Natural killer cell (primary cell): Measurements from ENCODE around the gene TAF3. TPM values are rescaled to one million over a fixed set of nuclear protein-coding genes. Genes with fewer than 3 reads are reported as not detected.

Experiments
- ATAC-seq, 3 donors: fragments of 150-1000 bp in 2 of 3; fragments of 200-7000 bp in 1 of 3; cut with Tn5 transposase; 1 replicate in 1 of 3; 2 replicates in 2 of 3; pipeline ENCODE4 v1.10.0; 2021; ENCODE audit warnings: mild to moderate bottlenecking in 2 of 3, moderate library complexity in 2 of 3
- DNase-seq, 2 donors: peaks; one replicate each; pipeline versions ENCODE4 v3.0.0 to v3.0.0-alpha.2; 2013 to 2021; ENCODE audit warnings: mixed read lengths in 1 of 2
- H3K27ac ChIP-seq: one replicate; pipeline ENCODE4 v1.5.1; 2013; ENCODE audit warnings: mild to moderate bottlenecking, low read length
- H3K27me3 ChIP-seq: one replicate; pipeline ENCODE4 v1.6.1; 2013; ENCODE audit warnings: low read length; ENCODE audit not compliant: control insufficient read depth, insufficient read depth
- H3K36me3 ChIP-seq: one replicate; pipeline ENCODE4 v1.6.1; 2013; ENCODE audit warnings: low read length; ENCODE audit not compliant: control insufficient read depth, insufficient read depth
- H3K4me1 ChIP-seq: one replicate; pipeline ENCODE4 v1.6.1; 2013; ENCODE audit warnings: low read length; ENCODE audit not compliant: control insufficient read depth, insufficient read depth
- H3K4me3 ChIP-seq: one replicate; pipeline ENCODE4 v1.5.1; 2013; ENCODE audit warnings: low read length
- H3K9me3 ChIP-seq: one replicate; pipeline ENCODE4 v1.6.1; 2013; ENCODE audit warnings: low read length; ENCODE audit not compliant: control insufficient read depth, insufficient read depth
- H3K27ac Mint-ChIP-seq, 2 donors: one replicate each; pipeline ENCODE4 v1.8.0; 2022; ENCODE audit warnings: mild to moderate bottlenecking in 2 of 2, mixed read lengths in 2 of 2, moderate library complexity in 1 of 2
- H3K27me3 Mint-ChIP-seq, 2 donors: one replicate each; pipeline ENCODE4 v1.8.0; 2022; ENCODE audit warnings: low read depth in 2 of 2, mixed read lengths in 2 of 2
- H3K36me3 Mint-ChIP-seq: one replicate; pipeline ENCODE4 v1.8.0; 2022; ENCODE audit warnings: mixed read lengths
- H3K4me1 Mint-ChIP-seq, 2 donors: one replicate each; pipeline ENCODE4 v1.8.0; 2022; ENCODE audit warnings: mixed read lengths in 2 of 2
- H3K4me3 Mint-ChIP-seq: one replicate; pipeline ENCODE4 v1.8.0; 2022; ENCODE audit warnings: mild to moderate bottlenecking, moderate library complexity, mixed read lengths
- H3K9me3 Mint-ChIP-seq, 2 donors: one replicate each; pipeline ENCODE4 v1.8.0; 2022; ENCODE audit warnings: mixed read lengths in 2 of 2
- WGBS: methylation state at CpG from one replicate; pipeline ENCODE4 v1.1.7; 2013; ENCODE audit warnings: missing lambda C conversion rate; ENCODE audit not compliant: insufficient coverage; 5-methylcytosine and 5-hydroxymethylcytosine counted together
- intact Hi-C: fragments of 100-400 bp; cut with micrococcal nuclease; formaldehyde crosslinking; loops from one replicate; pipeline ENCODE4 v1.14.2; 2022
- total RNA-seq, 4 donors: library from RNA; stranded (reverse); fragments of 120-200 nt in 1 of 4; gene quantifications; one replicate each; pipeline versions ENCODE4 v1.2.3 to v1.2.4, GENCODE V29; 2013 to 2022
- TF ChIP-seq, protein P1 (sequence below): fragments of 200-600 bp; IDR thresholded peaks from one replicate; pipeline ENCODE4 v1.8.0; 2022; ENCODE audit warnings: antibody characterized with exemption

The TAF3 gene
- total RNA-seq, 3 donors from 2014 or later (not counting 1 experiment from before 2014, with no cell fraction given), result 14.5 to 17.0 (median 15.6) TPM

DNA sequence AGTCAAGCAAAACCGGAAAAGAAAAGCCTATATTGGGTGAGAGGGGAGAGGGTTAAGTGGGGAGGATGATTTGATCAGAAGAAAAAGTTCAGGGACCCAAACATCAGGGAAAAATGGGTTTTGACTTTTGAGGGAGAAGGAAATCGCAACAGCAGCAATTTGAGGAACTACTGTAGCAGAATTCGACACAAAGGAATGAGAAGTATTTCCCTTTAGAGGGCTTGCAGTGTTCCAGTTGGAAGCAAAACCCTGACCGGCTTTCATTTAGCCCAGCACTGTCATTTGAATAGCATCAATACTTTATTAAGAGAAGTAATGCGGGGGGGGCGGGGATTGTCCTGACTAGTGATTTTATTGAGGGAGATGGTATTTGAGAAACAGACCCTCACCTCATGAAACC lies 199.0 kb downstream of the TAF3 start:
- DNase-seq (no peak), ATAC-seq (no peak)
- Mint-ChIP-seq H3K27ac (no peak overlapping the region), H3K4me1 (no peaks in the 10 kb centered on the region), H3K27me3 (peaks cover 0 to 3% of the 10 kb centered on the region in 2 donors), H3K36me3 (peaks cover 9% of the 10 kb centered on the region), H3K4me3 (no peak overlapping the region), H3K9me3 (no peaks in the 10 kb centered on the region)
- 79% methylated on average over 4 of the region's 6 CpGs for WGBS
- no peaks in the 10 kb centered on the region for H3K27me3 ChIP-seq
- H3K27ac ChIP-seq, result no peak overlapping the region
- peaks cover 18% of the 10 kb centered on the region for H3K36me3 ChIP-seq
- no peaks in the 10 kb centered on the region for H3K9me3 ChIP-seq
- no peaks in the 10 kb centered on the region for H3K4me1 ChIP-seq
- TF ChIP-seq, protein P1, sequence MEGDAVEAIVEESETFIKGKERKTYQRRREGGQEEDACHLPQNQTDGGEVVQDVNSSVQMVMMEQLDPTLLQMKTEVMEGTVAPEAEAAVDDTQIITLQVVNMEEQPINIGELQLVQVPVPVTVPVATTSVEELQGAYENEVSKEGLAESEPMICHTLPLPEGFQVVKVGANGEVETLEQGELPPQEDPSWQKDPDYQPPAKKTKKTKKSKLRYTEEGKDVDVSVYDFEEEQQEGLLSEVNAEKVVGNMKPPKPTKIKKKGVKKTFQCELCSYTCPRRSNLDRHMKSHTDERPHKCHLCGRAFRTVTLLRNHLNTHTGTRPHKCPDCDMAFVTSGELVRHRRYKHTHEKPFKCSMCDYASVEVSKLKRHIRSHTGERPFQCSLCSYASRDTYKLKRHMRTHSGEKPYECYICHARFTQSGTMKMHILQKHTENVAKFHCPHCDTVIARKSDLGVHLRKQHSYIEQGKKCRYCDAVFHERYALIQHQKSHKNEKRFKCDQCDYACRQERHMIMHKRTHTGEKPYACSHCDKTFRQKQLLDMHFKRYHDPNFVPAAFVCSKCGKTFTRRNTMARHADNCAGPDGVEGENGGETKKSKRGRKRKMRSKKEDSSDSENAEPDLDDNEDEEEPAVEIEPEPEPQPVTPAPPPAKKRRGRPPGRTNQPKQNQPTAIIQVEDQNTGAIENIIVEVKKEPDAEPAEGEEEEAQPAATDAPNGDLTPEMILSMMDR, result no peak
- intact Hi-C loops, result no loop called here
- no peak overlapping the region for H3K4me3 ChIP-seq

DNA sequence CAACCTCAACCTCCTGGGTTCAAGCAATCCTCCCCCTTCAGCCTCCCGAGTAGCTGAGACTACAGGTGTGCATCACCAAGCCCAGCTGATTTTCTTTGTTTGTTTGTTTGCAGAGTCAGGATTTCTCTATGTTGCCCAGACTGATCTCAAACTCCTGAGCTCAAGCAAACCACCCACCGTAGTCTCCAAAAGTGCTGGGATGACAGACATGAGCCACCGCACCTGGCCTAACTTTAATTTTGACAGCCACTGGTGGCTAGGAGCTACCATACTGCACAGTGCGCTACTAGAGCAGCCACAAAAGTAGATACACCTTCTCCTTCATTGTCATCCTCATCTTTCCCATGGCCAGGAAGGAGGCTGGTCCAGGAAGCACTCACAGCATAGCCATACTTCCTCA lies 205.0 kb downstream of the TAF3 start:
- intact Hi-C loops, result no loop called here
- H3K36me3 ChIP-seq, result no peaks in the 10 kb centered on the region

DNA sequence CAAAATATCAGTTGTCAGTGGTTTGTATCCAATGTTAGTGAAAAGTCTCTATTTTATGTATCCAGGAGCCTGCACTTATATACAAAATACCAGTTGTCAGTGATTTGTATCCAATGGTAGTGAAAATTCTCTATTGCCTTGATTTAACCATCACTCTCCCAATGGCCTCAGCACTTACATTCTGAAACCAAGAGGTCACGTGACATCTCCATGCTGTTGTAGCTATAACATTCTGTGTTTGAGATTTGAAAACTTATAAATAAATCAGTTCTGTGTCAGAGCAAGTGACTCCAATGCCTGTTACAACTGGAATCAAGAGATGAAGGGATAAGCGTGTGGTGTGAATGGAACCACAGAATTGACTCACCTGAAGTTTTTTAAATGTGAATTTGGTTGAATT lies 205.5 kb downstream of the TAF3 start:
- no peaks in the 10 kb centered on the region for H3K9me3 ChIP-seq
- no peaks in the 10 kb centered on the region for H3K36me3 Mint-ChIP-seq
- peaks cover 5% of the 10 kb centered on the region in 2 donors for H3K4me1 Mint-ChIP-seq
- no peak overlapping the region for H3K4me3 Mint-ChIP-seq
- TF ChIP-seq, protein P1, result no peak
- no peak for DNase-seq
- no peaks in the 10 kb centered on the region for H3K27me3 ChIP-seq
- WGBS, result 94% methylated on average over 1 of the region's 2 CpGs
- H3K9me3 Mint-ChIP-seq, result no peaks in the 10 kb centered on the region
- no peak overlapping the region for H3K27ac Mint-ChIP-seq
- no peaks in the 10 kb centered on the region for H3K4me1 ChIP-seq
- no peak overlapping the region for H3K27ac ChIP-seq
- H3K36me3 ChIP-seq, result no peaks in the 10 kb centered on the region
- H3K27me3 Mint-ChIP-seq, result peaks cover 15 to 21% of the 10 kb centered on the region in 2 donors
- no peak overlapping the region for H3K4me3 ChIP-seq
- intact Hi-C loops, result no loop called here
- no peak for ATAC-seq

More for the DNA sequence above, 205.0 kb downstream of the TAF3 start:
- no peak overlapping the region for H3K4me3 Mint-ChIP-seq
- ATAC-seq (no peak), DNase-seq (no peak)
- no peaks in the 10 kb centered on the region for H3K9me3 ChIP-seq
- no peak overlapping the region for H3K27ac ChIP-seq
- no peaks in the 10 kb centered on the region for H3K27me3 ChIP-seq
- peaks cover 15 to 21% of the 10 kb centered on the region in 2 donors for H3K27me3 Mint-ChIP-seq
- H3K4me1 ChIP-seq, result no peaks in the 10 kb centered on the region
- no peaks in the 10 kb centered on the region for H3K36me3 Mint-ChIP-seq
- TF ChIP-seq, protein P1, result no peak
- no peak overlapping the region for H3K4me3 ChIP-seq
- peaks cover 5% of the 10 kb centered on the region in 2 donors for H3K4me1 Mint-ChIP-seq
- H3K9me3 Mint-ChIP-seq, result no peaks in the 10 kb centered on the region
- no peak overlapping the region for H3K27ac Mint-ChIP-seq
- WGBS, result 77% methylated on average over 3 of the region's 4 CpGs
